ENCODE data around the gene CEP57L1.

CEP57L1 gene

GRCh38 chr6:109095036-109095834, at the start of gene CEP57L1:
TSS of gene CEP57L1 (plus strand) at chr6:109095507. CDS start at chr6:109145222, 49,715 bp downstream.
- DNase-seq (ENCODE audit: low read depth): peak; percentile 88

DNA sequence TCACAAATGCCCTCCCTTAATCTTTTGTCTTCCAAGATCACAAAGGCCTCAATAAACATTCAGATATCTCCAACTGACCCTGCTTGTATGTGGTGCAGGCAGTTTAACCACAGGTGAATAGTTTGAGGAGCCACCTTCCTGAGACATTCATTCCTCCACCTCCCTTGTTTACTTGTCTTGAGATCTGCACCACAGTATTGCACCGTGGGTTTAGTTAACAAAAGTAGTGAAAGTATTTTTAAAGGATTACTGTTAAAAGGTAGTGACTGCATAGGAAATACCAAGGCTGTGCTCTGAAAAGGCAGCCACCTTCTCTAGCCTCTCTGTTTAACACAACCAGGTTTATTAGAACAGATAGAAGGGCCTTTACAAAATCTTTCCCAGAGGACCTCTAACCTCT, 47.1 kb upstream of the CEP57L1 start:
- DNase-seq (ENCODE audit: low read depth): no peak

DNA sequence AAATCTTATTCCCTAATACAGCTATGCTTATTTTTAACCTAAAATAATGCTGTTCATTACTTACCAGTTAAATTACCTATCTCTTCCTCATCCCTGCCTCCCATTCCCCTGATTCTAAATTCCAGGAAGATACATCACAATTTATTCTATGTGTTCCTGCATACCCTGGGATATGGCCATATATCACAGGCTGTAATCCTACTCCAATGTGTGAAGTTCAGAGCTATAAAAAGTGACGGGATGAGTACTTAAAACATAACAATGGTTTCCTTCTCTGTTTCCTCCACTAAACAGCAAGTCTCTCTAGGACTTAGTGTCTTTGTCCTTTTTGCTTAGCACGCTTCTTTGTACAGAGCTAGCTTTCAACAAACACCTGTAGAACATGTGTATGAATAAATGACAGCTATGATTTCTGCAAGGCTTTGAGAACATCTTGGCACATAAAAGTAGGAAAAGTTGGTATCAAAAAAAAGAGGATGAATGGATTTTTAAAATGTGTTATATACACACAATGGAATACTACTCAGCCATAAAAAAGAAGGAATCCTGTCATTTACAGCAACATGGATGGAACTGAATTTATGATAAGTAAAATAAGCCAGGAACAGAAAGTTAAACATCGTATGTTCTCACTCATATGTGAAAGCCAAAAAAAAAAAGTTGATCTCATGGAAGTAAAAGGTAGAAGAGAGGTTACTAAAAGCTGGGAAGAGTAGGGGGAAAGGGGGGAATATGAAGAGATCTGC, 46.5 kb upstream of the CEP57L1 start:
- DNase-seq (ENCODE audit: low read depth): no peak

- DNase-seq (ENCODE audit: low read depth): no peak
Observed at GRCh38 chr6:109050012-109050411, 45.3 kb upstream of the CEP57L1 start.

- DNase-seq (ENCODE audit: low read depth): no peak
Observed at GRCh38 chr6:109050447-109051102, 44.7 kb upstream of the CEP57L1 start.

- no peak for DNase-seq (ENCODE audit: low read depth)
Observed at GRCh38 chr6:109051301-109052017, 43.8 kb upstream of the CEP57L1 start.

- no peak for DNase-seq (ENCODE audit: low read depth)
Observed at GRCh38 chr6:109052018-109052651, 43.2 kb upstream of the CEP57L1 start.

- no peak for DNase-seq (ENCODE audit: low read depth)
Observed at GRCh38 chr6:109052852-109053251, 42.5 kb upstream of the CEP57L1 start.

GRCh38 chr6:109053336-109053735, 42.0 kb upstream of the CEP57L1 start:
- no peak for DNase-seq (ENCODE audit: low read depth)

DNA sequence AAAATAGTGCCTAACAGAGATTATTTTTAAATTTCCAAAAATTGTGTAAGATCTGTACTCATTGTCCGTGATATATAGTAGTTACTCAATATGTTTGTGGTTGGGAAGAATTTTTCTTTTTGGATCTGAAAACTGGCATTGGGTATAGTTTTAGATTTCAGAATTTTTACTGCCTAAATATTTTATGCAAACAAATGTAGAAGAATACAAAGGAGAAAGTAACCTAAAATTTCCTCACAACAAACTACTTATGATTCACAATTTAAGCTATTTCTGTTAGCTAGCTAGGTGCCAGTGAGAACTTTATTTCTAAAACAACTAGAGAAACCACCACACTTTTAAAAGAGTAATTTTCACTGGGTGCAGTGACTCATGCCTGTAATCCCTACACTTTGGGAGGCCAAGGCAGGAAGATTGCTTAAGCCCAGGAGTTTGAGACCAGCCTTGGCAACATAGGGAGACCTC, 39.5 kb upstream of the CEP57L1 start:
- no peak for DNase-seq (ENCODE audit: low read depth)

- DNase-seq (ENCODE audit: low read depth): no peak
Observed at GRCh38 chr6:109056661-109057060, 38.6 kb upstream of the CEP57L1 start.

GRCh38 chr6:109058620-109059019, 36.7 kb upstream of the CEP57L1 start:
- no peak for DNase-seq (ENCODE audit: low read depth)

DNA sequence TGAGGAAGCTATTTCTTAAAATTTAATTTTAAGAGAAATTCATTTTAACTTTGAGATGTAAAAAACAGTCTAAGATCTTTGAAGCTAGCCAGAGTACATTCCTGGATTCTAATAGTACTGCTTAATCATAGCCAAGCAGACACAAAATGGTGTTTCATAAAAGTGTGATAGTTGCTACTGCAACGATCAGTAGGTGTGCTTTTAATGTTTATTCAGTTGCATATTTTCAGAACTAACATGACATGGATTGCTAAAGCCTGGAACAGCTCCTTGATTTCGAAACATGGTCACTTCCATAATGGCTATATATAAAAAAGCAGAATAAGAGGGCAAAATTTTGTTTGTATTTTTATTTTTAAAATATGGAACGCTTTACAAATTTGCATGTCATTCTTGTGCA, 36.2 kb upstream of the CEP57L1 start:
- no peak for DNase-seq (ENCODE audit: low read depth)

GRCh38 chr6:109059571-109060021, 35.7 kb upstream of the CEP57L1 start:
- DNase-seq (ENCODE audit: low read depth): no peak

DNA sequence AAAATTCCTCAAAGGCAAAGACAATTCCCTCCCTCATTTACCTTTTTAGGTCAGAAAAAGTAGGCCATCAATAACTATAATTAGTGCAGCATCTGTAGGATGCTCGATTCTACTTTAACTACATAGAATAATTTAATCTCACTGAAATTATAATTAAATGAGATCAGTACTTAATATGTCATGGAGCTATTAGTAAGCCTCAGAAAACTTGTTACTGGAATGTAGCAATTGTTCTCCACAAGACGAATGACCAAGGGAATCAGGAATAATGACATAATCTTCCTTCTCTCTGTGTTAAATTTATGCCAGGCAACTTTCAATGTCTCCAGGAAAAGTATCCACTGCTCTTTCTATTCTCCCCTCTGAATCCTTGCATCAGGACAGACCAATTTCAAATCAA, 34.7 kb upstream of the CEP57L1 start:
- DNase-seq (ENCODE audit: low read depth): no peak

- no peak for DNase-seq (ENCODE audit: low read depth)
Observed at GRCh38 chr6:109062216-109062615, 33.1 kb upstream of the CEP57L1 start.

DNA sequence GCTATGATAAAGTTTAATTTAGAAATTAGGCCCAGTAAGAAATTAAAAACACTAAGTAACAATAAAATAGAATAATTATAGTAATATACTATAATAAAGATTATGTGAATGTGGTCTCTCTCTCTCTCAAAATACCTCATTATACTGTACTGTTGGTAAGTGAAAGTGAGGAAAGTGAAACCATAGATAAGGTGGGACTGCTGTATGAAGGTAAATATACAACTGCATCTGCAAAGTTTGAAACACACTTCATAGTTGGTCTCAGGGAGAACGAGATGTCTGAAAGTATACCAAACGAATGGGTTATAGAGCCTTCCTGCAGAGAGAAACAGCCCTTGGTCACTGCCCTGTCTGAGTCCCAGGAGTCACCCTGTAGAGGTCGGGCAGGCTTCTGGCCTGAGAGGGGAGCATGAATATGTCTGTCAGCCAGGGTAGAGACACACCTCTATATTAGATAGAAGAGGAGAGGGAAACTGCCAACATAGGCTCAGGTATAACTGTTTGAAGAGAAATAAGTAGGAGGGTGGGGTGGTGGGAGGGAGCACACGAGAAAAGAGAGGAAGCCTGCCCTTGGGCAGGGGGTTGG, 32.4 kb upstream of the CEP57L1 start:
- no peak for DNase-seq (ENCODE audit: low read depth)

- DNase-seq (ENCODE audit: low read depth): no peak
Observed at GRCh38 chr6:109069746-109070145, 25.6 kb upstream of the CEP57L1 start.

DNA sequence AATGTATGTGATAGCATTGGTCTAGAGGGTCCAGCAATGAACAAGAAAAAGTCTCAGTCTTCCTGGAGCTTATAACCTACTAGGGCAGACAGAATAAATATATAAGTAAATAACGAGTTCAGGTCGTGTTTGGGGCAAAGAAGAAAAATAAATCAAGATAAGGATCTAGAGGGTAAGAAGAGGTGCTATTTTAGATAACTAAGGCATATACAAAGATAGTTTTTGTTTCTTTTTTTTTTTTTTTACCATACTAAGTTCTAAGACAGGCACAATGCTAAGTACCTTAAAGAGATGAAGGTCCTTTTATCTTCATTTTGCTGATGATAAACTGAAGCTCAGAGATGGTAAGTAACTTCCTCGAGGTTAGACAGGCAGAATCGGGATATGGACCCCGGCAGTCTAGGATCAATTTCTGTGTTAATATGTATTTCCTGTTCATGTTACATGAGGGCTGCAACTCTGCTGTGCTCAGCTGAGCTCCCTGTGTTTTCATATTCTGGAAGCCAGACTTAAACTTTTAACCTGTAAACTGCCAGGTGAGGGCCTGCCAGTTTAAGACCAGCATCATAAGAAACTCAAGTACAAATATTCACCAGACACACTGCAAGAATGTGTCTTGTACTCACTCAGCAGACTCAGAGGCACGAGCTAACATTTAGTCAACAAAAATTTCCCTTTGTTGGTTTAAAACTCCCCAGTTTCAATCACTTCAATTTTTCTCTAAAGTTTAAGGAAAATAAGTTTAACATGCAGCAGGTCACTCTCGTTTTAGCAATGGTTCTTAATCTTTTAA, 24.0 kb upstream of the CEP57L1 start:
- DNase-seq (ENCODE audit: low read depth): no peak
